HUES64 (cell line): ENCODE measurements around the gene TAB2.
"Not testable (repeated sequence)": the region's sequence is repeated elsewhere in the genome, so short reads cannot be mapped to it uniquely, and the experiment has no call there.

Source experiments
- H3K27ac ChIP-seq: 2 replicates; pipeline ENCODE4 v1.7.0; 2013; ENCODE audit warnings: low read depth, low read length, inconsistent platforms
- H3K27me3 ChIP-seq: 2 replicates; pipeline ENCODE4 v1.6.1; 2013; ENCODE audit warnings: mild to moderate bottlenecking, low read length; ENCODE audit not compliant: insufficient read depth
- H3K36me3 ChIP-seq: 2 replicates; pipeline ENCODE4 v1.6.1; 2013; ENCODE audit warnings: mild to moderate bottlenecking, low read length; ENCODE audit not compliant: insufficient read depth
- H3K4me1 ChIP-seq: 2 replicates; pipeline ENCODE4 v1.6.1; 2013; ENCODE audit warnings: mild to moderate bottlenecking, low read length, moderate library complexity; ENCODE audit not compliant: insufficient read depth
- H3K4me3 ChIP-seq: 2 replicates; pipeline ENCODE4 v1.5.1; 2013; ENCODE audit warnings: mild to moderate bottlenecking, low read length, moderate library complexity
- H3K9ac ChIP-seq: 2 replicates; pipeline ENCODE4 v1.6.1; 2013; ENCODE audit warnings: mild to moderate bottlenecking, low read depth, low read length
- H3K9me3 ChIP-seq: 2 replicates; pipeline ENCODE4 v1.6.1; 2013; ENCODE audit warnings: low read depth, low read length; ENCODE audit not compliant: insufficient read depth
- WGBS: fragments of 150-250, 120-280 bp; methylation state at CpG from one replicate; pipeline ENCODE4 v1.1.7; 2013; ENCODE audit warnings: missing lambda C conversion rate; 5-methylcytosine and 5-hydroxymethylcytosine counted together

Gene TAB2

GRCh38 chr6:149435919-149436586, 118.5 kb downstream of the TAB2 start:
- Histone ChIP-seq H3K9me3 (no peaks in the 10 kb centered on the region), H3K36me3 (no peaks in the 10 kb centered on the region), H3K27me3 (no peaks in the 10 kb centered on the region), H3K4me1 (no peaks in the 10 kb centered on the region), H3K4me3 (no peak overlapping the region), H3K27ac (no peak overlapping the region), H3K9ac (no peak overlapping the region)
- WGBS = 94% methylated on average over 13 of the region's 13 CpGs

GRCh38 chr6:149436647-149437046, 119.1 kb downstream of the TAB2 start:
- H3K9ac ChIP-seq = no peak overlapping the region
- no peaks in the 10 kb centered on the region for H3K27me3 ChIP-seq
- H3K4me3 ChIP-seq = no peak overlapping the region
- no peaks in the 10 kb centered on the region for H3K4me1 ChIP-seq
- no peaks in the 10 kb centered on the region for H3K36me3 ChIP-seq
- 94% methylated on average over 12 of the region's 12 CpGs for WGBS
- no peak overlapping the region for H3K27ac ChIP-seq
- no peaks in the 10 kb centered on the region for H3K9me3 ChIP-seq

- H3K4me3 ChIP-seq = no peak overlapping the region
- no peak overlapping the region for H3K9ac ChIP-seq
- H3K27ac ChIP-seq = no peak overlapping the region
- H3K36me3 ChIP-seq = no peaks in the 10 kb centered on the region
- no peaks in the 10 kb centered on the region for H3K9me3 ChIP-seq
- 93% methylated on average over 3 of the region's 3 CpGs for WGBS
- H3K27me3 ChIP-seq = no peaks in the 10 kb centered on the region
- no peaks in the 10 kb centered on the region for H3K4me1 ChIP-seq
Measured at GRCh38 chr6:149437212-149437611, 119.7 kb downstream of the TAB2 start.

GRCh38 chr6:149438855-149439254, 121.3 kb downstream of the TAB2 start:
- WGBS = 89% methylated on average over 3 of the region's 3 CpGs
- Histone ChIP-seq H3K4me1 (no peaks in the 10 kb centered on the region), H3K36me3 (no peaks in the 10 kb centered on the region), H3K4me3 (no peak overlapping the region), H3K27me3 (no peaks in the 10 kb centered on the region), H3K9ac (no peak overlapping the region), H3K27ac (no peak overlapping the region), H3K9me3 (no peaks in the 10 kb centered on the region)

GRCh38 chr6:149439626-149440025, 122.1 kb downstream of the TAB2 start:
- Histone ChIP-seq H3K9ac (no peak overlapping the region), H3K4me1 (no peaks in the 10 kb centered on the region), H3K9me3 (no peaks in the 10 kb centered on the region), H3K36me3 (no peaks in the 10 kb centered on the region), H3K4me3 (no peak overlapping the region), H3K27me3 (no peaks in the 10 kb centered on the region), H3K27ac (no peak overlapping the region)
- 100% methylated on average over 1 of the region's 1 CpG for WGBS

GRCh38 chr6:149440735-149441671, 123.5 kb downstream of the TAB2 start:
- Histone ChIP-seq H3K4me3 (no peak overlapping the region), H3K27me3 (no peaks in the 10 kb centered on the region), H3K9ac (no peak overlapping the region), H3K36me3 (no peaks in the 10 kb centered on the region), H3K9me3 (no peaks in the 10 kb centered on the region), H3K4me1 (no peaks in the 10 kb centered on the region), H3K27ac (no peak overlapping the region)
- WGBS = 88% methylated on average over 16 of the region's 16 CpGs

- H3K9me3 ChIP-seq = no peaks in the 10 kb centered on the region
- WGBS = 94% methylated on average over 9 of the region's 9 CpGs
- H3K4me3 ChIP-seq = no peak overlapping the region
- H3K4me1 ChIP-seq = no peaks in the 10 kb centered on the region
- no peak overlapping the region for H3K9ac ChIP-seq
- no peak overlapping the region for H3K27ac ChIP-seq
- no peaks in the 10 kb centered on the region for H3K27me3 ChIP-seq
- no peaks in the 10 kb centered on the region for H3K36me3 ChIP-seq
Measured at GRCh38 chr6:149441740-149442139, 124.2 kb downstream of the TAB2 start.

- Histone ChIP-seq H3K27me3 (no peaks in the 10 kb centered on the region), H3K27ac (no peak overlapping the region), H3K4me1 (no peaks in the 10 kb centered on the region), H3K9ac (no peak overlapping the region), H3K4me3 (no peak overlapping the region), H3K9me3 (no peaks in the 10 kb centered on the region), H3K36me3 (no peaks in the 10 kb centered on the region)
- WGBS = 89% methylated on average over 8 of the region's 8 CpGs
Measured at GRCh38 chr6:149443411-149444181, 126.1 kb downstream of the TAB2 start.

GRCh38 chr6:149444360-149445094, 127.0 kb downstream of the TAB2 start:
- not testable (repeated sequence) for H3K27me3 ChIP-seq, H3K4me3 ChIP-seq, H3K9ac ChIP-seq, H3K36me3 ChIP-seq, H3K9me3 ChIP-seq, H3K27ac ChIP-seq, H3K4me1 ChIP-seq
- WGBS = 91% methylated on average over 3 of the region's 3 CpGs

- H3K27me3 ChIP-seq = peaks cover 11% of the 10 kb centered on the region
- no peaks in the 10 kb centered on the region for H3K4me1 ChIP-seq
- WGBS = 92% methylated on average over 6 of the region's 6 CpGs
- no peak overlapping the region for H3K4me3 ChIP-seq
- H3K9ac ChIP-seq = no peak overlapping the region
- H3K9me3 ChIP-seq = no peaks in the 10 kb centered on the region
- no peaks in the 10 kb centered on the region for H3K36me3 ChIP-seq
- no peak overlapping the region for H3K27ac ChIP-seq
Measured at GRCh38 chr6:149445095-149445466, 127.6 kb downstream of the TAB2 start.
